ENCODE results near the gene NECTIN1.

The NECTIN1 gene

DNA sequence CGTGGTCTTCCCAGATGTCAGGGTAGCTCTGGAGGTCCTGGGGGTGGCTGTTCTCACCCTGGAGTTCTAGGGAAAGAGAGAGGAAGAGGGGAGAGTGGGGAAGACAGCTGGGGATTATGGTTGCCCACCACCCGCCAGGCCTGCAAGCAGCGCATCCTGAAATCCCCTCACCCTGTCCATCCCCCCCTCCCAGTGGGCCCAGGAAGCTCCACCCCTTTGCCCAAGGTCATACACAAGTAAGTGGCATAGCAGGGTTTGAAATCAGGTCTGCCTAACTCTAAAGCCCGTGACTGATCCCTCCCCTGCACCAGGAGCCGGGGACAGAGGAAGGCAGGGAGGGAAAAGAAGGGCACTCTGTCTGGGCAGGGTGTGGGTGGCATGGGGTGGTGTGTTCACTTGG is 105.3 kb downstream of the NECTIN1 start:
- Histone ChIP-seq H3K79me1 (ENCODE audit: low read length) (no peaks in the 10 kb centered on the region), H3K79me2 (ENCODE audit: control insufficient read depth, insufficient read depth, low read length) (no peaks in the 10 kb centered on the region), H3K36me3 (ENCODE audit: control insufficient read depth, insufficient read depth, low read length) (no peaks in the 10 kb centered on the region), H3K4ac (ENCODE audit: low read depth, low read length) (no peak overlapping the region), H3K4me1 (ENCODE audit: control insufficient read depth, low read depth, low read length) (no peaks in the 10 kb centered on the region), H3K18ac (ENCODE audit: low read length) (no peak overlapping the region), H2AK5ac (ENCODE audit: low read length) (no peak overlapping the region), H3K23ac (ENCODE audit: low read length) (no peak overlapping the region), H4K5ac (ENCODE audit: low read length) (no peak overlapping the region), H3K4me2 (ENCODE audit: low read length) (no peak overlapping the region), H2BK15ac (replicated peaks; ENCODE audit: low read depth) (no peak overlapping the region), H2BK5ac (ENCODE audit: low read length) (no peak overlapping the region), H3K56ac (ENCODE audit: low read length) (peak overlapping the region; percentile 74), H2BK120ac (ENCODE audit: low read depth, low read length) (no peak overlapping the region), H3K4me3 (ENCODE audit: low read length) (no peak overlapping the region), H3K27me3 (ENCODE audit: insufficient read depth, low read length, poor library complexity) (no peaks in the 10 kb centered on the region), H4K8ac (ENCODE audit: low read depth, low read length) (no peak overlapping the region), H3K9ac (ENCODE audit: low read length) (peak overlapping the region; percentile 20), H3K27ac (ENCODE audit: low read depth, low read length) (no peak overlapping the region)
- no peak for DNase-seq
- WGBS (ENCODE audit: extremely low coverage, insufficient coverage, low lambda C conversion rate) = no CpG with 5 or more reads among the region's 5 CpGs

DNA sequence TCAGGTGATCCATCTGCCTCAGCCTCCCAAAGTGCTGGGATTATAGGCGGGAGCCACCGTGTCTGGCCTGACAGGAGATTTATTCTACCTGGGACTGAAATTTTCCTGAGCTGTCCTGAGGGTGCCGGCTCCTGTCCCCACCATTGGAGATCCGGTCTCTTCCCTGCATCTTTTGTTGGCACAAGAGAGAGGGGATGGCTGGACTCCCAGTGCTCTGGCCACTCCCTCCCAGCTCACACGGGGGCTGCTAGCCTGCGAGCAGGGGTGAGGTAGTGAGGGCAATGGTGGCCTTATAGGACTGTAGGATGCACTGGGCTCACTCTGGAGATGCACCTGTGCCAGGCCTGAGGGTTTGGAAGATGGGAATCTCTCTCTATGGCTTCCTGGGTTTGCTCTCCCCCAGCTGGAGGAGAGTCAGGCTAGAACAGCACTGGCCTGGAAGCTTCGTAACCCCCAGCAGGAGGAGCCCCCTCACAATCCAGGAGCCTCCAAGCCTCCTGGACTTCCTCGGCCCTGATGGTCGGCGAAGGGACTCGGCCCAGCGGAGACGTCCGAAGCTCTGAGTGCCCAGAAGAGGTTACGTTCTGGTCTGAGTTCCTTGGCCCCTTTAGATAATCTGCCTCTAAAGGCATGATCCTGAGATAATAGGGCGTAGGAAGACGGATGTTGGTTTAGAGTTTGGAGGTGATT is 106.4 kb downstream of the NECTIN1 start:
- Histone ChIP-seq H3K18ac (ENCODE audit: low read length) (no peak overlapping the region), H3K4me2 (ENCODE audit: low read length) (no peak overlapping the region), H3K36me3 (ENCODE audit: control insufficient read depth, insufficient read depth, low read length) (no peaks in the 10 kb centered on the region), H3K56ac (ENCODE audit: low read length) (no peak overlapping the region), H3K79me2 (ENCODE audit: control insufficient read depth, insufficient read depth, low read length) (no peaks in the 10 kb centered on the region), H4K8ac (ENCODE audit: low read depth, low read length) (no peak overlapping the region), H3K27me3 (ENCODE audit: insufficient read depth, low read length, poor library complexity) (no peaks in the 10 kb centered on the region), H2BK15ac (replicated peaks; ENCODE audit: low read depth) (no peak overlapping the region), H3K4me3 (ENCODE audit: low read length) (no peak overlapping the region), H2AK5ac (ENCODE audit: low read length) (no peak overlapping the region), H4K5ac (ENCODE audit: low read length) (no peak overlapping the region), H3K4ac (ENCODE audit: low read depth, low read length) (no peak overlapping the region), H3K23ac (ENCODE audit: low read length) (no peak overlapping the region), H3K4me1 (ENCODE audit: control insufficient read depth, low read depth, low read length) (peaks cover 6% of the 10 kb centered on the region), H3K9ac (ENCODE audit: low read length) (no peak overlapping the region), H3K79me1 (ENCODE audit: low read length) (no peaks in the 10 kb centered on the region), H3K27ac (ENCODE audit: low read depth, low read length) (no peak overlapping the region), H2BK5ac (ENCODE audit: low read length) (no peak overlapping the region), H2BK120ac (ENCODE audit: low read depth, low read length) (no peak overlapping the region)
- no peak for DNase-seq
- WGBS (ENCODE audit: extremely low coverage, insufficient coverage, low lambda C conversion rate) = no CpG with 5 or more reads among the region's 17 CpGs

DNA sequence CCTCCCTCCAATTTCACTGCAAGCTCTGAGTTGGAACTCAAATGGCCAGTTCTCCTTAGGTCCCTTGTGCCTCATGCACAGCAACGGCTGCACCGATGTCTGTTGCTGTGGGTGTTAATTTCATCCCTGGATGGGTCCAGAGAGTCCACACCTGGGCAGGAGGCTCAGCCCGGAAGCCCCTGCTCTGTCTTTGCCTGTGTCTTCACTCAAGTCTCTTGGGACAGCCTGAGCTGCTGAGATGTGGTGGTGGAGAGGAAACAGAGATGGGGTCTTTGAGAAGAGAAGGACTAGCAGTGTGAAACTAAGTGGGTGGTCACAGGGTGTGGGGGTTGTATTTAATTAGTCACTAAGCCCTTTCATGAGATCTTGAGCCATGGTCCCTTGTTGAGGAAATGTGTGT is 109.3 kb downstream of the NECTIN1 start:
- H2BK15ac ChIP-seq (replicated peaks; ENCODE audit: low read depth) = no peak overlapping the region
- no peaks in the 10 kb centered on the region for H3K36me3 ChIP-seq (ENCODE audit: control insufficient read depth, insufficient read depth, low read length)
- peak overlapping the region; percentile 18 for H2AK5ac ChIP-seq (ENCODE audit: low read length)
- H3K4me1 ChIP-seq (ENCODE audit: control insufficient read depth, low read depth, low read length) = peaks cover 22% of the 10 kb centered on the region
- no peak overlapping the region for H4K5ac ChIP-seq (ENCODE audit: low read length)
- H3K27ac ChIP-seq (ENCODE audit: low read depth, low read length) = no peak overlapping the region
- H3K4ac ChIP-seq (ENCODE audit: low read depth, low read length) = no peak overlapping the region
- no peak overlapping the region for H2BK120ac ChIP-seq (ENCODE audit: low read depth, low read length)
- no peak overlapping the region for H3K4me3 ChIP-seq (ENCODE audit: low read length)
- no peaks in the 10 kb centered on the region for H3K79me2 ChIP-seq (ENCODE audit: control insufficient read depth, insufficient read depth, low read length)
- DNase-seq = no peak
- H3K9ac ChIP-seq (ENCODE audit: low read length) = no peak overlapping the region
- peak overlapping the region; percentile 25 for H3K56ac ChIP-seq (ENCODE audit: low read length)
- no peak overlapping the region for H3K23ac ChIP-seq (ENCODE audit: low read length)
- no CpG with 5 or more reads among the region's 3 CpGs for WGBS (ENCODE audit: extremely low coverage, insufficient coverage, low lambda C conversion rate)
- H3K18ac ChIP-seq (ENCODE audit: low read length) = no peak overlapping the region
- no peak overlapping the region for H2BK5ac ChIP-seq (ENCODE audit: low read length)
- H3K27me3 ChIP-seq (ENCODE audit: insufficient read depth, low read length, poor library complexity) = no peaks in the 10 kb centered on the region
- H4K8ac ChIP-seq (ENCODE audit: low read depth, low read length) = no peak overlapping the region
- no peak overlapping the region for H3K4me2 ChIP-seq (ENCODE audit: low read length)
- no peaks in the 10 kb centered on the region for H3K79me1 ChIP-seq (ENCODE audit: low read length)

DNA sequence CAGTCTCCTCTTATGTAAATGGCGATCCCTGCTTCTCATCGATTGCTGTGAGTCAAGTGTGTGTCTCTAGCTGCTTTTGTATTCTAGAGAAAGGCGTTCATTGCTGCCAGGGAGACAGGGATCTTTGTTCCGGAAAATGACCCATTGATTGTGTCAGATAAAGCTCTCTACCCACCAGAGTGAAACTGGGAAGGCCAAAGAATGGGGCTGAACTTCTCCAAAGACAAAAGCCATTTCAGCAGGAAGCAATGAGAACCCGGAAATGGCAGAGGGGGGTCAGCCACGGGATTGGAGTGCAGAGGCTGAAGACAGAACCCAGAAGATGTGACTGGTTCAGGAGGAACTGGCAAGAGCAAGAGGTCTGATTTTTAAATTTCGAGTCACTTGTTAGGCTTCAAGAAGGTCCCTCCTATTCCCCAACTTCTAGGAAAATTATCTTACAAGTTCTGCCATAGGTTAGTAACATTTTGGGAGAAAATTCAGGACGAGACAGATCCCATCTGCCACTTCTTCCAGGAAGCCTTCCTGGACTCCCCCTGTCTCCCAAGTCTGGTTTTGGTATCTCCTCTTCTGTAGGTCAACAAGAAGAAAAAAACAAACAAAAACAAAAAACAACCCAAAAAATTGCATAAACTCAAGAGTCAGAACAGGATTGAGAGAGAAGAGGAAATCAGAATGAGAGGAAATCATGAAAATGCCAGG is 110.6 kb downstream of the NECTIN1 start:
- Histone ChIP-seq H3K36me3 (ENCODE audit: control insufficient read depth, insufficient read depth, low read length) (no peaks in the 10 kb centered on the region), H3K27me3 (ENCODE audit: insufficient read depth, low read length, poor library complexity) (no peaks in the 10 kb centered on the region), H2BK15ac (replicated peaks; ENCODE audit: low read depth) (no peak overlapping the region), H3K4ac (ENCODE audit: low read depth, low read length) (no peak overlapping the region), H4K5ac (ENCODE audit: low read length) (no peak overlapping the region), H4K8ac (ENCODE audit: low read depth, low read length) (no peak overlapping the region), H3K4me2 (ENCODE audit: low read length) (no peak overlapping the region), H2BK5ac (ENCODE audit: low read length) (no peak overlapping the region), H3K56ac (ENCODE audit: low read length) (peak overlapping the region; percentile 83), H3K9ac (ENCODE audit: low read length) (no peak overlapping the region), H3K4me3 (ENCODE audit: low read length) (no peak overlapping the region), H3K18ac (ENCODE audit: low read length) (no peak overlapping the region), H2BK120ac (ENCODE audit: low read depth, low read length) (no peak overlapping the region), H3K79me2 (ENCODE audit: control insufficient read depth, insufficient read depth, low read length) (no peaks in the 10 kb centered on the region), H3K23ac (ENCODE audit: low read length) (no peak overlapping the region), H3K79me1 (ENCODE audit: low read length) (no peaks in the 10 kb centered on the region), H2AK5ac (ENCODE audit: low read length) (no peak overlapping the region), H3K27ac (ENCODE audit: low read depth, low read length) (no peak overlapping the region), H3K4me1 (ENCODE audit: control insufficient read depth, low read depth, low read length) (peaks cover 22% of the 10 kb centered on the region)
- no CpG with 5 or more reads among the region's 8 CpGs for WGBS (ENCODE audit: extremely low coverage, insufficient coverage, low lambda C conversion rate)
- peak; percentile 94 for DNase-seq

DNA sequence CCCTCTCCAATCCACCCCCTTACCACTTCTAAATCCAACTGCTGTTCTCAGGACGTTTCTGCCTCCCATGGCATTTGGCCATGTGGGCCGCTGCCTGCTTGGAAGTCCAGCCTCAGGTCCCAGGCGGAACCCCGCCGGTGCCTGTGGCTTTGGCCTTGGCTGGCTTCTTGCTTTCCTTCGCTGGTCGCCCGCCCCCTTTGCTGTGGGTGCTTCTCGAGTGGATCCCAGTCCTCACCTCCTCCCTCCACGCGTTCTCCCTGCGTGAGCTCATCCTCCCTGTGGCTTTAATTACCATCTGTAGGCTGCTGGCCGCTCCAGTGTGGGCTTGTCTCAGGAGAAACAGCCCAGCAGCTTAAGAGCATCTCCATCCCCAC is 111.7 kb downstream of the NECTIN1 start:
- no peak overlapping the region for H4K8ac ChIP-seq (ENCODE audit: low read depth, low read length)
- no peak overlapping the region for H2AK5ac ChIP-seq (ENCODE audit: low read length)
- H3K79me2 ChIP-seq (ENCODE audit: control insufficient read depth, insufficient read depth, low read length) = no peaks in the 10 kb centered on the region
- H3K9ac ChIP-seq (ENCODE audit: low read length) = no peak overlapping the region
- H3K27me3 ChIP-seq (ENCODE audit: insufficient read depth, low read length, poor library complexity) = no peaks in the 10 kb centered on the region
- no peak overlapping the region for H2BK120ac ChIP-seq (ENCODE audit: low read depth, low read length)
- H3K4me2 ChIP-seq (ENCODE audit: low read length) = no peak overlapping the region
- H3K18ac ChIP-seq (ENCODE audit: low read length) = peak overlapping the region; percentile 11
- H3K56ac ChIP-seq (ENCODE audit: low read length) = peak overlapping the region; percentile 83
- no peaks in the 10 kb centered on the region for H3K79me1 ChIP-seq (ENCODE audit: low read length)
- peak overlapping the region; percentile 36 for H3K4ac ChIP-seq (ENCODE audit: low read depth, low read length)
- peak overlapping the region; percentile 18 for H2BK5ac ChIP-seq (ENCODE audit: low read length)
- DNase-seq = no peak
- H3K4me3 ChIP-seq (ENCODE audit: low read length) = no peak overlapping the region
- H3K23ac ChIP-seq (ENCODE audit: low read length) = no peak overlapping the region
- no peaks in the 10 kb centered on the region for H3K36me3 ChIP-seq (ENCODE audit: control insufficient read depth, insufficient read depth, low read length)
- H3K27ac ChIP-seq (ENCODE audit: low read depth, low read length) = peak overlapping the region; percentile 14
- no CpG with 5 or more reads among the region's 13 CpGs for WGBS (ENCODE audit: extremely low coverage, insufficient coverage, low lambda C conversion rate)
- H3K4me1 ChIP-seq (ENCODE audit: control insufficient read depth, low read depth, low read length) = peaks cover 22% of the 10 kb centered on the region
- no peak overlapping the region for H4K5ac ChIP-seq (ENCODE audit: low read length)
- H2BK15ac ChIP-seq (replicated peaks; ENCODE audit: low read depth) = no peak overlapping the region

Data from mesendoderm (in vitro differentiated cells).